SK-N-SH treated with all-trans-retinoic acid at 6 μM for 48 hours (cell line): ENCODE measurements around the gene RGL3.
"Not testable (repeated sequence)": the region's sequence is repeated elsewhere in the genome, so short reads cannot be mapped to it uniquely, and the experiment has no call there.

ENCODE experiments used
- ATAC-seq: fragments of 200-7000 bp; cut with Tn5 transposase; 3 replicates; pipeline ENCODE4 v1.9.1; 2020; ENCODE audit warnings: mild to moderate bottlenecking, moderate library complexity
- ARNTL ChIP-seq: fragments of 450-650 bp; formaldehyde crosslinking; IDR thresholded peaks from 2 replicates; pipeline ENCODE4 v1.5.0; 2020; ENCODE audit warnings: low read depth, mild to moderate bottlenecking, moderate library complexity, borderline replicate concordance
- ESRRG ChIP-seq: fragments of 250-450 bp; sonication (Bioruptor Pico); IDR thresholded peaks from 2 replicates; pipeline ENCODE4 v1.6.1; 2021; ENCODE audit warnings: mild to moderate bottlenecking
- PPARA ChIP-seq: fragments of 250-450 bp; sonication (Bioruptor Pico); IDR thresholded peaks from 2 replicates; pipeline ENCODE4 v1.5.0; 2020; ENCODE audit warnings: mild to moderate bottlenecking, borderline replicate concordance
- RARB ChIP-seq: fragments of 250-450 bp; sonication (Bioruptor Pico); IDR thresholded peaks from 2 replicates; pipeline ENCODE4 v1.8.0; 2021; ENCODE audit warnings: mild to moderate bottlenecking, moderate library complexity
- TOX ChIP-seq: fragments of 250-450 bp; sonication (Bioruptor Pico); IDR thresholded peaks from 2 replicates; pipeline ENCODE4 v1.8.0; 2021; ENCODE audit warnings: mild to moderate bottlenecking, moderate library complexity, borderline replicate concordance
- ZC3H10 ChIP-seq: fragments of 250-450 bp; sonication (Bioruptor Pico); IDR thresholded peaks from 2 replicates; pipeline ENCODE4 v1.5.1; 2021; ENCODE audit warnings: mild to moderate bottlenecking, moderate library complexity
- ZFP3 ChIP-seq: fragments of 250-450 bp; sonication (Bioruptor Pico); IDR thresholded peaks from 2 replicates; pipeline ENCODE4 v1.5.0; 2020; ENCODE audit warnings: mild to moderate bottlenecking, moderate library complexity
- ZFP30 ChIP-seq: fragments of 450-650 bp; formaldehyde crosslinking; IDR thresholded peaks from 2 replicates; pipeline ENCODE4 v1.5.0; 2022; ENCODE audit warnings: mild to moderate bottlenecking, moderate library complexity
- ZNF70 ChIP-seq: fragments of 450-650 bp; formaldehyde crosslinking; IDR thresholded peaks from 2 replicates; pipeline ENCODE4 v1.5.0; 2020; ENCODE audit warnings: mild to moderate bottlenecking, moderate library complexity
- ZNF8 ChIP-seq: fragments of 450-650 bp; formaldehyde crosslinking; IDR thresholded peaks from 2 replicates; pipeline ENCODE4 v1.5.0; 2020; ENCODE audit warnings: mild to moderate bottlenecking, moderate library complexity
- TF ChIP-seq, protein P1 (sequence below): fragments of 250-450 bp; sonication (Bioruptor Pico); IDR thresholded peaks from 2 replicates; pipeline ENCODE4 v1.5.0; 2020; ENCODE audit warnings: mild to moderate bottlenecking, moderate library complexity
- TF ChIP-seq, protein P2 (sequence below): fragments of 250-450 bp; sonication (Bioruptor Pico); IDR thresholded peaks from 2 replicates; pipeline ENCODE4 v1.5.1; 2020; ENCODE audit warnings: low read depth, mild to moderate bottlenecking, moderate library complexity
- TF ChIP-seq, protein P3 (sequence below): fragments of 250-450 bp; sonication (Bioruptor Pico); IDR thresholded peaks from 2 replicates; pipeline ENCODE4 v1.5.1; 2021; ENCODE audit warnings: mild to moderate bottlenecking, moderate library complexity

RGL3 gene

DNA sequence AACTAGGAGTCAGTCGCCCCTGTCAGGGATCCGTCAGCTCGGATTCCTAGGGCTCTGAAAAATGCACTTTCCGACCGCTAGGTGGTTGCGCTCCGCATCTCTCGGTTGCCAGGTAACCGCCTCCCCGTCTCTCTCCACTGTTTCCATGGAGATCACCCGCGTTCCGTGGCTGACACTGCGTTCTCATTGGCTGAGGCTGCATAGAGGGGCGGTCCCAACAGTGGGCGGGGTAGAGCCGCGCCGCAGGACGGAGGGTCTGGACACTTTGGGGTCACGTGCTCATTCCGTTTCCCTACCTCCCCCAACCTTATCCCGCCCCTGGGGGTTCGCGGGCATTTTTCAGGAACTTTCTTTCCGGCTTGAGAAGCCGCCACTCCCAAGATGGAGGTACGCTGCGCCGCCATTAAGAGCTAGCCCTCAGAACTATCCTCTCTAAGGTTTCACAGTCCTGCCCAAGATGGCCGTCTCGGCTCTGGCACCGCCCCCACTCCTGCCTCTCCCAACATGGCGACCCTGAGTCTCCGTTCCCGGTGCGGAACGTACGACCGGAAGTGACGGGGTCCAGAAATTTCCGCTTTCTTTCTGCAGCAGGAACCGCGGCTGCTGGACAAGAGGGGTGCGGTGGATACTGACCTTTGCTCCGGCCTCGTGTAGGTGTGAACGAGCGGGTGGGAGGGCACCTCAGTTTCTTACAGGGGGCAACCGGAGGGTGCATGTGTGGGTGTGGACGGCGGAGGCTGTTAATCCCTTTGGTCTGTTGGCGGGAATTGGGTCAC is 16.1 kb upstream of the RGL3 start, which contains the start of the genes ODAD3 and PRKCSH:
Gene ODAD3 (minus strand): TSS at position 65 of the 776 bp plus-strand sequence. CDS start 105 bp downstream, outside the sequence.
Gene PRKCSH (plus strand): TSS at position 579 of the 776 bp plus-strand sequence. CDS start 483 bp downstream, outside the sequence.
- TF ChIP-seq ZFP3 (CRISPR knock-in tag) (no peak), ZC3H10 (CRISPR knock-in tag) (no peak; the same call in 1 of the 2 replicates)
- TF ChIP-seq, protein P1, sequence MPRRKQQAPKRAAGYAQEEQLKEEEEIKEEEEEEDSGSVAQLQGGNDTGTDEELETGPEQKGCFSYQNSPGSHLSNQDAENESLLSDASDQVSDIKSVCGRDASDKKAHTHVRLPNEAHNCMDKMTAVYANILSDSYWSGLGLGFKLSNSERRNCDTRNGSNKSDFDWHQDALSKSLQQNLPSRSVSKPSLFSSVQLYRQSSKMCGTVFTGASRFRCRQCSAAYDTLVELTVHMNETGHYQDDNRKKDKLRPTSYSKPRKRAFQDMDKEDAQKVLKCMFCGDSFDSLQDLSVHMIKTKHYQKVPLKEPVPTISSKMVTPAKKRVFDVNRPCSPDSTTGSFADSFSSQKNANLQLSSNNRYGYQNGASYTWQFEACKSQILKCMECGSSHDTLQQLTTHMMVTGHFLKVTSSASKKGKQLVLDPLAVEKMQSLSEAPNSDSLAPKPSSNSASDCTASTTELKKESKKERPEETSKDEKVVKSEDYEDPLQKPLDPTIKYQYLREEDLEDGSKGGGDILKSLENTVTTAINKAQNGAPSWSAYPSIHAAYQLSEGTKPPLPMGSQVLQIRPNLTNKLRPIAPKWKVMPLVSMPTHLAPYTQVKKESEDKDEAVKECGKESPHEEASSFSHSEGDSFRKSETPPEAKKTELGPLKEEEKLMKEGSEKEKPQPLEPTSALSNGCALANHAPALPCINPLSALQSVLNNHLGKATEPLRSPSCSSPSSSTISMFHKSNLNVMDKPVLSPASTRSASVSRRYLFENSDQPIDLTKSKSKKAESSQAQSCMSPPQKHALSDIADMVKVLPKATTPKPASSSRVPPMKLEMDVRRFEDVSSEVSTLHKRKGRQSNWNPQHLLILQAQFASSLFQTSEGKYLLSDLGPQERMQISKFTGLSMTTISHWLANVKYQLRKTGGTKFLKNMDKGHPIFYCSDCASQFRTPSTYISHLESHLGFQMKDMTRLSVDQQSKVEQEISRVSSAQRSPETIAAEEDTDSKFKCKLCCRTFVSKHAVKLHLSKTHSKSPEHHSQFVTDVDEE (CRISPR knock-in tag): peak; percentile 87
- TF ChIP-seq, protein P2, sequence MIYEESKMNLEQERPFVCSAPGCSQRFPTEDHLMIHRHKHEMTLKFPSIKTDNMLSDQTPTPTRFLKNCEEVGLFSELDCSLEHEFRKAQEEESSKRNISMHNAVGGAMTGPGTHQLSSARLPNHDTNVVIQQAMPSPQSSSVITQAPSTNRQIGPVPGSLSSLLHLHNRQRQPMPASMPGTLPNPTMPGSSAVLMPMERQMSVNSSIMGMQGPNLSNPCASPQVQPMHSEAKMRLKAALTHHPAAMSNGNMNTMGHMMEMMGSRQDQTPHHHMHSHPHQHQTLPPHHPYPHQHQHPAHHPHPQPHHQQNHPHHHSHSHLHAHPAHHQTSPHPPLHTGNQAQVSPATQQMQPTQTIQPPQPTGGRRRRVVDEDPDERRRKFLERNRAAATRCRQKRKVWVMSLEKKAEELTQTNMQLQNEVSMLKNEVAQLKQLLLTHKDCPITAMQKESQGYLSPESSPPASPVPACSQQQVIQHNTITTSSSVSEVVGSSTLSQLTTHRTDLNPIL (CRISPR knock-in tag): no peak
- peak; percentile 98 for ATAC-seq

DNA sequence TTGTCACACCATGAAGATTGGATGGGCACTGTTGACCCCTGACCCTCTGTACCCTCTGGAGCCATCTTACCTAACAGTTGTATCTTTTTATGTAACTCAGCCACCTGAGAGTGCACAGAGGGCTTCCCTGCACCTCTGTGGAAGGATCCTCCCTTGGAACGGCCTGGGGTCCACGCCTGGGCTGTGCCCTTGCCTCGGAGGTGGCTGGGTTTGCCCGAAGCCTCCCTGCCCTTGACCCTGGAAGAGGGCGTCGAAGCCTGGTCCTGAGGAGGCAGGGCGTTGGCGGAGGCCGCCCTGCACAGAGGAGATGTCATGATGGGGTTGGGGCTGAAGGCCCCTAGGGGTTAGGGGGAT is 15.6 kb upstream of the RGL3 start:
- ATAC-seq: peak; percentile 34

DNA sequence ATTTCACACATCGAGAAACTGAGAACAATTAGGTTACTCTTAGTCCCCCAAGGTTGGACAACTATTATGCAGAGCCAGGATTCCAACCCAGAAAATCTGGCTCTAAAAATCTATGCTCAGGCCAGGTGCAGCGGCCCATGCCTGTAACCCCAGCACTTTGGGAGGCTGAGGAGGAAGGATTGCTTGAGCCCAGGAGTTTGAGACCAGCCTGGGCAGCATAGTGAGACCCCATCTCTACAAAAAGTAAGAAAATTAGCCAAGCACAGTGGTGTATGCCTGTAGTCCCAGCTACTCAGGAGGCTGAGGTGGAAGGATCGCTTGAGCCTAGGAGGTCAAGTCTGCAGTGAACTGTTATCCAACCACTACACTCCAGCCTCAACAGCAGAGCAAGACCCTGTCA is 14.4 kb upstream of the RGL3 start:
- ATAC-seq: not testable (repeated sequence)

More for the DNA sequence above, 15.6 kb upstream of the RGL3 start:
- TF ChIP-seq ZNF8 (CRISPR knock-in tag): no peak
- TF ChIP-seq ZFP30 (CRISPR knock-in tag): no peak
- TF ChIP-seq ZNF70: no peak
- no peak for TF ChIP-seq ESRRG (CRISPR knock-in tag)
- TF ChIP-seq, protein P3, sequence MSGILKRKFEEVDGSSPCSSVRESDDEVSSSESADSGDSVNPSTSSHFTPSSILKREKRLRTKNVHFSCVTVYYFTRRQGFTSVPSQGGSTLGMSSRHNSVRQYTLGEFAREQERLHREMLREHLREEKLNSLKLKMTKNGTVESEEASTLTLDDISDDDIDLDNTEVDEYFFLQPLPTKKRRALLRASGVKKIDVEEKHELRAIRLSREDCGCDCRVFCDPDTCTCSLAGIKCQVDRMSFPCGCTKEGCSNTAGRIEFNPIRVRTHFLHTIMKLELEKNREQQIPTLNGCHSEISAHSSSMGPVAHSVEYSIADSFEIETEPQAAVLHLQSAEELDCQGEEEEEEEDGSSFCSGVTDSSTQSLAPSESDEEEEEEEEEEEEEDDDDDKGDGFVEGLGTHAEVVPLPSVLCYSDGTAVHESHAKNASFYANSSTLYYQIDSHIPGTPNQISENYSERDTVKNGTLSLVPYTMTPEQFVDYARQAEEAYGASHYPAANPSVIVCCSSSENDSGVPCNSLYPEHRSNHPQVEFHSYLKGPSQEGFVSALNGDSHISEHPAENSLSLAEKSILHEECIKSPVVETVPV (CRISPR knock-in tag): no peak
- TF ChIP-seq PPARA (CRISPR knock-in tag): no peak
- no peak for TF ChIP-seq RARB (CRISPR knock-in tag)
- TF ChIP-seq, protein P2 (CRISPR knock-in tag): no peak

DNA sequence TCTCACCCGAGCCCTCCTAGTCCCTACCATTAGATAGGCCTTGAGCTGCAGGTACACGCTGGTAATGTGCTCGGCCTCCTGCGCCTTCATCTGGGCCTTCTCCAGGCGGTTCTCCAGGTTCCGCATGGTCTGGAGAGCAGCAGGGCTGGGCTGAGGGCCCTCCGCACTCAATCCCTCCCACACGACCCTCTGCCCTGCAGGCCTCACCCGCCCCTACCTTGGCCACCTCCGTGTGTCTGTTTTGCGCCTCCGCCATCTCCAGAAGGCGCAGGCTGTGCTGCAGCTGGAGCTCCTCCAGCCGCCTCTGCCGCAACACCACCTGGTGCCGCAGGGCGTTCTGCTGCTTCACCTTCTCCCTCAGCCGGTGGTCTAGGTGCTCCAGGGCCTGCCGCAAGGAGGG is 7.5 kb upstream of the RGL3 start:
- ATAC-seq: no peak
- TF ChIP-seq ZFP3 (CRISPR knock-in tag) (no peak), ARNTL (CRISPR knock-in tag) (no peak), ZFP30 (CRISPR knock-in tag) (no peak), TOX (CRISPR knock-in tag) (no peak), RARB (CRISPR knock-in tag) (no peak)
- TF ChIP-seq, protein P2 (CRISPR knock-in tag): no peak
- TF ChIP-seq, protein P1 (CRISPR knock-in tag): no peak
